HuH-7 (cell line): Measurements from ENCODE around the gene KLF13.

Experiments used
- DNase-seq: peaks from one replicate; pipeline ENCODE4 v3.0.0; 2011; ENCODE audit warnings: low spot score

KLF13 gene

DNA sequence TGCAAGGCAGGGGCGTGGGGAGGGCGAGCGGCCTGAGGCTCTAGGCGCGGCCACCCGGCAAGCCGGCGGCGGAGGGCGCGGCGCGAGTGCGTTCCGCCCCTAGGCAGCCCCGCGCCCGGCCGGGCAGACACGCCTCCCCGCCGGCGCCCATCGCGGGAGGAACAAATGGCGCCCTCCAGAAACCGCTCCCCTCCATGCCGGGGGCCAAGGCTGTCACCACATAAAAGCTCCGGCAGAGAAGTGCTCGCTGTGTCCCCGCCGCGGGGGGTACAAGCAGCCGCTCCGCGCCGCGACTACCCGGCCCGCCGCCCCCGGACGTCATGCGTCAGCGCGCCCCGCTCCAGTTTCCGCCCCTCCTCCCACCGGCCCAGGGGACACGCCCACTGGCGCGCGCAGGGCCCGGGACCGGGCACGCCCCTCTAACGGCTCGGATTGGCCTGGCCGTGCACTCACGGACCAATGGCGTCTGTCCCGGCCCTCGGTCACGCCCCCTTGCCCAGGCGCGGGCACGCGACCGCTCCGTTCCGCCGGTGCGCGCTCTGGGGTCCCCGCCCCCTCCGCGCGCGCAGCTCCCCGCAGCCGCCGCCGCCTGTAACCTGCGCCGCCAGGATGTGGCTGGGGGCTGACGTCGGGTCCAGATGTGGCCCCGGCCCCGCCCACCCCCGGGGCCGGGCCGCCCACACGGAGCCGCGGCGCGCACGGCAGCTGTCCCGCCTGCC lies at the start of gene KLF13:
Gene KLF13 (plus strand): TSS at position 680 of the 719 bp plus-strand sequence. CDS start 378 bp downstream, outside the sequence.
- DNase-seq: peak; percentile 96

DNA sequence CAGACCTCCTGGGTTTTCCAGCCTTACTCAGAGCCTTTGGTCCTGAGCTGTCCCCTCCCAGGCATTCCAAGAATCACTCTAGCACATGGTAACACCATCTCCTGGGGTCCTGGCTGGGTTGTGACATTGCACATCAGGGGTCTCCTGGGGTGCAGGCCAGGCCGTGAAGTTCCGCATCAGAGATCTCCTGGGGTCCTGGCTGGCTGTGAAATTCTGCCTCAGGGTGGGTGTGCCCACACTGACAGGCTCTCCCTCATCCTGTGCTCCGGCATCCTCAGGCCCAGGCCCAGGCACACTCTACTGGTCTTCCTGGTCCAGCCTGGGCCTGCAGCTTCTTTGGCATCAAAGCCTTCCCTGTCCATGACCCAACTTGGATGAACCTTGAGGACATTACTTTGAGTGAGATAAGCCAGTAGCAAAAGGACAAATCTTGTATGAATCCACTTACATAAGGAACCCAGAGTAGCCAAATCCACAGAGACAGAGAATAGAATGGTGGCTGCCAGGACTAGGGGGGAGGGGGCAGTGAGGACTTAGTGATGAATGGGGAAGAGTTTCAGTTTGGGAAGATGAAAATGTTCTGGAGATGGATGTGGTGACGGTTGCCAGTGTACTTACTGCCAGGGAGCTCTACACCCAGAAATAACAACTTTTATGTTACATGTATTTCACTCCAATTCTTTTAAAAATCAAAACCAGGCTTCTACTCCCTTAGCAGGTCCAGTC lies 49.1 kb upstream of the KLF13 start:
- no peak for DNase-seq

DNA sequence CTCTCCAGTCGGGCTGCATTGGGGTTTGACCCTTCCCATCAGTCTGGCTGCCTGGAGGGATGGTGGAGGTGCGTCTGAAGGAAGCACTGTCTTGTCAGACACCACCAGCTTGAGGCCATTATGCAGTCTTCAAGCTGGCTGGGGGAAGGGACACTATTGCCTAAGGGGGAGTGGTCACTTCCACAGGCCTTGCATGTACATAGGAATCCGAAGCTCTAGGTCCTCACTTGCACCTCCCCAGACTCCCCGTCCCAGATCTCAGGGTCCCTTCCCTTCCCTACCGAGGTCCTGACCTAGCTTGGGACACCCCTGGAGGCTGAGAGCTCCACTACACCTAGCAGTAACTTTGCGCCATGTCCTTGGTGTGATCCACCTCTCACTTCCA lies 48.6 kb upstream of the KLF13 start:
- no peak for DNase-seq

DNA sequence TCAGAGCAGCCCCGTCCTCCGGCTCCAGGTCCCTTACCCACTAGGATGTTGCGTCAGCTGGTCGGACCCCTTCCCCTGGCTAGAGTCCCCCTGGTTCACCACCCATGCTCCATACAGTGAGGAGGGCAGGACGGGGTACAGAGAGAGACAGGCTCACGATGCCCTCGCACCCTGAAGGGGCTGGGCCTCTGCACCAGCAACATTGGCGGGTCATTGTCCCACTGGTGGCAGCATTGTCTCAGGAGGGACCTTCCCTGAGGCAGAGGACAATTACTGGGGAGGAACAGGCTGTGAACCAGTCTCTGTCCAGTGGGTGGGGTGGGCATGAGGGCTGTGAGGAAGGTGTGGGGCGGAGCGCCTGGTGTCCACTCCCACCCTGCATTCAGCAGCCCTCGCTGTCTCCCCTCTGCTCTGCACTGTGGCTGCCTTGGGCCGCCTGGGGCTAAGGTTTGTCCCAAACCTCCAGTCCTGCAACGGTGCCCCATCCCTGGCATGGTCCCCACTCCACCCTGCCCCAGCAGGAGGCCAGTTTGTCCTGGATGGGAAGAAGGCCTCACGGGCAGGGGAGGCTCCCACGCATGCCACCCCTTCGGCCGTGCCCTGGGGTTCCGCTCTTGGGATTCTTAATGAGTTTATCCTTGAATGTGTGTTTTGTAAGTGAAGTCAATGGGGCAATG lies 48.0 kb upstream of the KLF13 start:
- DNase-seq: no peak

DNA sequence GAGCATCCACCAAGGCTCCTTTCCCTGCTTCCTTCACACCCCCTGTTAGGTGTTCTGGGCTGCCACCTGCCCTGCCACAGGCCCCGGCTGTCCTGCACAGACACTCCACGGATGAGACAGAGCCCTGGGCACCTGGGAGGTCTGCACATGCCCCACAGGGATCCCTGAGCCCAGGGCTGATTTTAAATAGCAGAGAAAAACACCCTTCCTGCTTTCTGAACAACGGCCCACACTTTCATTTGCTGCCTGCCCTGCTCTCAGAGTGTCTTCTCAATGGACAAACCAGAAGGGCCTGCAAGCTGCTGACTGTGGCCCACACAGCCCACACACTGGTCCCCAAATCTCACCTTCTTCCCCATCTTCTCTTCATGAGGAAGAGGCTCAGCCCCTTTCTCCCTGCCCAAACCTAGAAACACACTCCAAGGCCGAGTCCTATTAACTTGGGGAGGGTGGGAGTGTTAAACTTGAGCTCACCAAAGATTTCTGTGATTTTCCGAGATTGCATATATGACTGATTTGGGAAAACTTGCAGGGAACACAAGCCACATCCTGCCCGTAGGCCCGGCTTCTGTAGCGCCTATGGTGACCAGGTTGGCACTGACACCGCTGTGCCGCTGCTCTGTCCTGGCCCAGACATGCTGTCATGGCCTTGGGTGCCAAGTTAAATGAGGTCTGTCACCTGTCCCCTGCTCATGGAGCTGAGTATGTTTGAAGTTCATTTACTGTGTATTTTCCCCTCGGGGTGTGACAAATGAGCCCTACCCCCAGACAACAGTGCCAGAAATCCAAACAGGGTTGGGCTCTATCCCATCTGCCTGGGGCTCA lies 47.2 kb upstream of the KLF13 start:
- DNase-seq: no peak

DNA sequence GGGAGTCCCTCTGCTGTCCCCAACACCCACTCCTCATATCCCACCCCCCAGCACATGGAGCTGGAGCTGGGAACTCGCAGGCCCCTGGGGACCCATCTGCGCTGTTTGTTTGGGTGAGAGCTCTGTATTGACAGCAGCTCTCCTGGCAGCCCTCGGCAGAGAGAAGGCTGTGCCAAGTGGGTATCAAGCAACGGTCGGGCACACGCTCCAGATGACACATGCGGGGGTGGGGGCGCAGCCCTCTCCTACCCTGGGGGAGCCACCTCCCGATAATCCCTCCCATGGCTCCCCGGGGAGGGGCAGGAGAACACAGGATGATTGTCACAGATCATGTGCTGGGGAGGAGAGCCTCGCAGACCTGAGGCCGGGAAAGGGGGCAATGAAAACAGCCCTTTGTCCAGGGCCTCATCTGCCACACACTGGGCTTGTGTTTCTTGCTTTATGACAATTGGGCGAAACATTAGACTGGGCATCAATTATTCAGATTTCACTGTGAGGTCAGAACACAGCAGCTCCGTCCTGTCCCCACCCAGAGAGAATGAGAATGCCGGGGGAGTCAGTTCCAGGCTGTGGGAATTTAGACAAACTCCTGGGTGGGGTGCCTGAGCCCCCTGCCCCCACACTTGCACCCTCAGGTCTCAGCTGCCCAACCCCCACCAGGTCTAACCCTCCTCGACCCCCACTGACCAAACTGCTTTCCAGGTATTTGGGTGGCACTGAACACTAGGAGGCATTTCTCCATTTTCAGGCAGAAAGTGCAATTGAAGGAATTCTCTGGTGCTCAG lies 46.4 kb upstream of the KLF13 start:
- DNase-seq: no peak

DNA sequence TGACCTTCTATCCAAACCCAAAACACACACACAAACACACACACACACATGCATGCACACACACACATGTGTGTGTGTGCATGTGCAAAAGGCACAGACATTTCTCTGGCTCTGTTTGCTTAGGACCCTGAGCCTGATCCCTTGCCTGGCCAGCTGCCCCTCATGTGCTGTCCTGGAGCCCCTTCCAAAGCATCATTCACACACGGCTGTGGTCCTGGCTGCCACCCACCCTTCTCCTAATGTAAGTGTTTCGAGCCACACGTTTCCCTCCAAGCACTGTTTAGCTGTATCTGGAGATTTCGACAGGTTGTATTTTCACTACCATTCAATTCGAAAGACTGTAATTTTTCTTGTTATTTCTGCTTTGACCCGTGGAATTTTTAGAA lies 45.8 kb upstream of the KLF13 start:
- DNase-seq: no peak

DNA sequence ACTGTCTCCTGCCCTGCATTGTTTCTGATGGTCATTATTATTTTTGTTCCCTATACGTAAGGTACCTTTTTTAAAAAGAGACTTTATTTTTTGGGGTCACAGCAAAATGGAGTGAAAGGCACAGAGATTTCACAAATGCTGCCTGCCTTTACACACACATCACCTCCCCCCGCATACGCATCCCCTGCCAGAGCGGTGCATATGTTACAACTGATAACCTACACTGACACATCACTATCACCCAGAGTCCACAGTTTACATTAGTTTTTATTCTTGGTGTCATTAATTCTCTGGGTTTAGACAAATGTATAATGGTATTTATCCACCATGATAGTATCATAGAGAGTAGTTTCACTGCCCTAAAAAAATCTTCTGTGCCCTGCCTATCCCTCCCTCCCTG lies 43.6 kb upstream of the KLF13 start:
- DNase-seq: no peak

DNA sequence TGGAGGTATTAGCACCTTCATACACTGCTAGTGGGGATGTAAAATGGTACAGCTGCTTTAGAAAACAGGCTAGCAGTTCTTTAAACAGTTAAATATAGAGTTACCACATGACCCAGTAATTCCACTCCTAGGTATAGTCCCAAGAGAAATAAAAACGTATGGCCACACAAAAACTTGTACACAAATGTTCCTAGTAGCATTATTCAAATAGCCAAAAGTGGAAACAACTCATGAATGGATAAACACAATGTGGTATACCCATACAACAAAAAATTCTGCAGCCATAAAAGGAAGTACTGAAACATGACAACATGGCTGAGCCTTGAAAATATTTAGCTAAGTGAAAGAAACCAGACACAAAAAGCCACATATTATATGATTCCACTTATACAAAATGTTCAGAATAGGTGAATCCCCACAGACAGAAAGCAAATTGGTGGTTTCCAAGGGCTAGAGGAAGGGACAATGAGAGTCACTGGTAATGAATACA lies 40.8 kb upstream of the KLF13 start:
- no peak for DNase-seq

DNA sequence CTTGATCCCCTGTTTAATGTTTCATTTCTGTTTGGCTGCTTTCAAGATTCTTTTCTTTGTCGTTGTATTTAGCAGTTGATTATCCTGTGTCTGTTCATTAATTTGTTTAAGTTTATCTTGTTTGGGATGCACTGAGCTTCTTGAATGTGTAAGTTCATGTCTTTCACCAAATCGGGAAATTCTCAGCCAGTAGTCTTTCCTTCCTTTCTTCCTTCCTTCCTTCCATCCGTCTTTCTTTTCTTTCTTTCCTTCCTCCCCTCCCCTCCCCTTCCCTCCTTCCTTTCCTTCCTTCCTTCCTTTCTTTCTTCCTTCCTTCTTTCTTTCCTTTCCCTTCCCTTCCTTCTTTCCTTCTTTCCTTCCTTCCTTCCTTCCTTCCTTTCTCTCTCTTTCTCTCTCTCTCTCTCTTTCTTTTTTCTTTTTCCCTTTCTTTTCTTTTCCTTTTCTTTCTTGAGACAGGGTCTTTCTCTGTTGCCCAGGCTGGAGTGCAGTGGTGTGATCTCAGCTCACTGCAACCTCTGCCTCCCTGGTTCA lies 35.5 kb upstream of the KLF13 start:
- DNase-seq: no peak

DNA sequence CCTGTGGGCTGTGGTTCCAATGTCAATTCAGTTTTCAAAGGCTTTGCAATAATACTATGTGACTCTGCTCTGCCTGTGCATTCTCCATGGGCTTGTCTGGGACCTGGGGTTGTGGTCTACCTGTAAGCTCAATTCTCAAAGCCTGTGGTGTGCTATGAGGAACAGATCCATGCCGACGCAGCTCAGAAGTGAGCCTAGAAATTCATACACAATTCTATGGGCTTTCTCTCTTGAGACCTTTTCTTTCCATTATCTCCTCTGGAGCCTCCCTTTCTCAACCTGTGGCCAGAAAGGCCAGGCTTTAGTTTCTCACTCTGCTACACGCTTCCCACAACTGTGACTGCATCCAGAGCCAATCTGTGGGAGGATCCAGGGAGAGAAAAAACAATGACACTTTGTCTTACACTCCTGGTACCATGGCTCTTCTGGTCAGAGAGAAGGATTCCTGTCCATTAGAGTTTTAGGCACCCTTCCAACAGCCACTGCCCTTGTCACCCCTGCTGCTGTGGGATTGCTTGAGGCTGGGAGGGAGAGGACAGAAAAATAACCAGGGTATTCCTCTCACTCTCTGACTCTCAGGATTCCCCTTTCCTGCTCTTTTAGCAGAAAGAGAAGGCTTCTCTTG lies 34.1 kb upstream of the KLF13 start:
- DNase-seq: no peak

DNA sequence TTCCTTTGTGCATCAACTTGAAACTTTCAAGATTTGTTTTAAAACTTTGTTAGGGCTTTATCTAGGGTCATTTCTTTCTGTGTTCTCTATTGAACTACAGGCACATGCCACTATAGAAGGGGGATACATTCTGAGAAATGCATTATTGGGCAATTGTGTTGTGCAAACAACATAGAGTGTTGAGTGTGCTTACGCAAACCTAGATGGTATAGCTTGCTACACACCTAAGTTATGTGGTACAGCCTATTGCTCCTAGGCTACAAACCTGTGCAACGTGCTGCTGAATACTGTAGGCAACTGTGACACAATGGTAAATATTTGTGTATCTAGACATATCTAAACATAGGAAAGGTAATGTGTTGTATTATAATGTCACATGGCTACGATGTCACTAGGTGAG lies 33.0 kb upstream of the KLF13 start:
- DNase-seq: no peak

DNA sequence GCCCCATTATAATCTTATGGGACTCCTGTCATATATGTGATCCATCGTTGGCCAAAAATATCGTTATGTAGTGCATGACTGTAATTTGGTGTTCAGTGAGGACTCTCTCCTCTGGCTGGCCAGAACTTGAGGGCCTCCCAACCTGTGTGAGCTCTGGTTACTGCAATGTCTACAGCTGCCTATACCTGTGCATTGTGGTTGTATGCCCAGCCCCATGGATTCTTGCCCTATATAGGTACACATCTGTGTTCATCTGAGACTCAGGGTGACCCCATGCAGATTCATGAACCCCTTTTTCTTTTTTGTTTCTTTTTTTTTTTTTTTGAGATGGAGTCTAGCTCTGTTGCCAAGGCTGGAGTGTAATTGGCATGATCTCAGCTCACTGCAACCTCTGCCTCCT lies 32.6 kb upstream of the KLF13 start:
- DNase-seq: no peak

DNA sequence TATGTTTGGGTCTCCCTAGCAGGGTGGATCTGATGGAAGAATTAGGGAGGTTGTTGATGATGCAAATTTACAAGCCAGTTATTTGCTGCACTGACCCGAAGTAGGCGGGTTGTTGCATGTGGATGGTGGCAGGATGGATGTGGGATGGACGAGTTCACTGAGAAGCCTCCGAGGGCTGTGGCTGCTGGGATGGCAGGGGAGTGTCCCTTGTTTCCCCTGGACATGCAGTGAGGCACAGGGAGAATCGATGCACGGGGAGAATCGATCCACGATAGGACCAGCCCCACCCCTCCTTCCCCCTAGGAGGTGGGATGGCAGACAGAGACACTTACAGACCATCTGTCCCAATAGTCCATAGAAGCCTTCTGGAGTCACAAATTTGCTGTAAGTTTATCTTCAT lies 31.0 kb upstream of the KLF13 start:
- DNase-seq: no peak

DNA sequence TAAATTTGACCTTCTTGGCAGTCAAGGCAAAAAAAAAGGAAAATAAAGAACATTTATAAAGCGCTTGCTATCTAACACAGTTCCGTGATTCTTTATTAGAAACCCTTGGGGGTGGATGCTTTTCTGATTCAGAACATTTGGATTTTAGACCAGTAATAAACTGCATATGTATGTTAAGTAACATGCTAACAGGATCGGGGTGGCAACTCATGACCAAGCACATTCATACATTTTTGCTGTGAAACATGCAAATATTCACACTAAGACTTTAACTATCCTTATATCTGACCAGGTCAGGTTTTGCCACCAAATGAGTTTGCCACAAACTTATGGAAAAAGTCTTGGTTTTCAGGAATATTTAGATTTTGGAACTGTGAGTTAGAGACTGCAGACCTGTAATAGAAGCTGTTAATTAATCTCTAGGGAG lies 30.4 kb upstream of the KLF13 start:
- no peak for DNase-seq

DNA sequence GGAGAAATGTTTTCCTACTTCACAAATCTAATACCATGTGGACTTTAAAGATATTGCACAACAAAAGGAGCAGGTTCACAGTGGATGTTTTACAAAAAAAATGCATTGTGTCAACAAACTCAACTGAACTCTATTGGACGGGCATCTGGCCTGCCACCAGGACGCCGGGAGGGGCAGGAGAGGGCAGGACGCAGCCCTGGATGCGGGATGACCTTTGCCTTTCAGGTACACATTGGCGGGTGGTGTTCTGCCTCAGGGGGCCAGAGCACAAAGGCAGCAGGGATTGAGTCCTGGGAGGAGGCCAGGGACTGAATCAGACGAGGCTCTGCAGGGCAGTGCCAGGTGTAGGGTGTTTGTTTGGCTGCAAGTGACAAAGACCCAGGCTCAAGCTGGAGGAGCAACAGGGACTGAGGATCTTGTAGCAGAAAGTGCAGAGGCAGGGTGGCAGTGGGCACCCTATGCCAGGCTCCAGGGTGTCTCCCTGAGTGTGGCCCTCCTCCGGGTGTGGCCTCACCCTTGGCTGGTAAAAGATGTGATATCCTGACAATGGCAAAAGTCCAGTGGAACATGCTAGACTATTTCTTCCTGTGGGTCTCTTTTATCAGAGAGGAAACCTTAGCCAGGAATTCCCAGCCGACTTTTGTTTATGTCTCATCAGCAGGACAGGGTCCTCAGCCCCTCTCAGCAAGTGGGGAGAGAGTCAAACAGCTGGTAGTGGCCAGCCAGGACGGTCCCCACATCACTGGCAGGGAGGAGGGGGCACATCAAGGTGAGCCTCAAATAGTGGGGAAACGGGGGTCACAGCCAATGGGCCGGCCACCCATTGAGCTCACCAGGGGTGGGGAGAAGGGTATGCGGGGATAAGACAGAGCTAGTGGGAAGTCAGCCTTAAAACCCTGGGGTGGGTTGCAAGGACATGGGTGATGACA lies 29.7 kb upstream of the KLF13 start:
- DNase-seq: peak; percentile 75

DNA sequence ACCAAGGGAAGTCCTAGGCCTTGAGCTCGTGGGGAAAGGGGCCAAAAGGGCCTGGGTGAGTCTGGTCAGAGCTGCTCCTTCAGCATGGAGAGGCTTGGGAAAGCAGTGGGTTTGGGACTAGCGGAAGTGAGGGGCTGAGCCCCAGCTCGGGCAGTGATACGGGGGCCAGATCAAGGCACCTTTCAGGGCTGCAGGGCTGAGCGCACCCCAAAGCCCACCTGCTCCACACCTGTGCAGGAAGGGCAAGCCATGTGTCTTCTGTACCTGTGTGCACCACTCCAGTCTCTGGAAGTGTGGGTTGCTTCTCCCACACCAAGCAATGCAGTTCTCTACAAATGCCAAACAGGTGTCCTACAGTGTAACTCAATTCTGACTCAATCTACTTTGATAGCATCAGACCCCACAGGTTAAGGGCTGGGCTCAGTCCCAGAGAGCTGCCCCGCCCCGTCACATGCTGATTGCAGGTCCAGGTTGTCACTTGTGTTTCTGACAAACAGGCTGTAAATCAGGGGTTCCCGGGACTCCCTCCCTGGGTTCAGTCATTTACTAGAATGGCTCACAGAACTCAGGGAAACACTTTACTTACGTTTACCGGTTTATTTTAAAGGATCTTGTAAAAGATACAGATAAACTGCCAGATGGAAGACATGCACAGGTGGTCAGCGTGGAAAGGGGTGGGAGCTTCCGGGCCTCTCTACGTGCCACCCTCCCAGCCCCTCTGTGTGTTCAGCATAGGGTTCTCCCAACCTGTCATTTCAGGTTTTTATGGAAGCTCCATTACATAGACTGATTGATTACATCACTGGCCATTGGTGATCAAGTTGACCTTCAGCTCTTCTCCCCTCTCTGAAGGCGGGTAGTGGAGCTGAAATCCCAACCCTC lies 28.8 kb upstream of the KLF13 start:
- DNase-seq: no peak

DNA sequence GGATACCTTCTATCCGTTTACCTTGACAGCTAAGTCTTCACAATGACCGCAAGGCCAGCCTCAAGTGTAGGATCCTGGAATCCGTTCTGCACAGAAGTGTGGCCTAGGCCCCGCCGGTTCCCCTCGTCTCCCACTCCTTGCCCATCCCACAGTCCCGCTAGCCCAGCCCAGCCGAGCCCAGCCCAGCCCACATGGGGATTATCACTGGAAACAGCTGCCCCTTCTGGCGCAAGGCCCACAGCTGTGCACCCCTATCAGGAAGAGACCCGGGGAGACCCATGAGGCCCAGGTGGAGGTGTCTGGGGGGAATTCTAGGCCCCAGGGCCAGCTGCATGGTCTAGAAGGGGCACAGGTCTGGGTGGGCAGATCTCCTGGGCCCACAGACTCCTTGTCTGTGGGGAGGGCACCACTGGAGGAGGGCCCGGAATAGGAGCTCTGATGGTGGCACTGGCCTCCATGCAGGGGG lies 27.9 kb upstream of the KLF13 start:
- DNase-seq: no peak
